ENCODE measurements around the gene RRAGD.

Gene RRAGD

GRCh38 chr6:89328976-89329375 is 83.1 kb downstream of the RRAGD start:
- DNase-seq, result no peak

- no peak for DNase-seq
Measured at GRCh38 chr6:89324304-89324703, 87.8 kb downstream of the RRAGD start.

GRCh38 chr6:89323511-89323971 is 88.5 kb downstream of the RRAGD start:
- no peak for DNase-seq

- no peak for DNase-seq
Measured at GRCh38 chr6:89321131-89321970, 90.7 kb downstream of the RRAGD start.

- DNase-seq, result no peak
Measured at GRCh38 chr6:89320012-89320559, 92.0 kb downstream of the RRAGD start.

GRCh38 chr6:89317067-89317466 is 95.0 kb downstream of the RRAGD start:
- no peak for DNase-seq

GRCh38 chr6:89315249-89315885 is 96.7 kb downstream of the RRAGD start, which contains the start of gene GABRR2:
Gene GABRR2, minus strand, starts transcription at chr6:89315299. Its CDS starts 134 bp downstream, at chr6:89315165.
- DNase-seq, result no peak

- no peak for DNase-seq
Measured at GRCh38 chr6:89314692-89315091, 97.4 kb downstream of the RRAGD start.

All from right forelimb (tissue), 1 donor.